GM23338 (cell line): ENCODE results near the gene ORAI2. TPM values are rescaled to one million over a fixed set of nuclear protein-coding genes. Genes with fewer than 3 reads are reported as not detected.

Experiments used
- ATAC-seq: fragments of 200-7000 bp; cut with Tn5 transposase; 3 replicates; pipeline ENCODE4 v1.9.1; 2020
- DNase-seq: peaks from one replicate; pipeline ENCODE4 v3.0.0-alpha.2; 2015; ENCODE audit warnings: low spot score
- H2AFZ ChIP-seq: fragments of 200-600 bp; sonication (generic); 2 replicates; pipeline ENCODE4 v1.8.0; 2016; ENCODE audit warnings: antibody characterized with exemption, mild to moderate bottlenecking, moderate library complexity
- H3F3A ChIP-seq: fragments of 200-600 bp; sonication (generic); replicated peaks from 2 replicates; pipeline ENCODE4 v1.8.0; 2017; ENCODE audit warnings: antibody characterized with exemption, mixed run types, low read depth
- H3K27ac ChIP-seq: fragments of 200-600 bp; sonication (generic); 2 replicates; pipeline ENCODE4 v1.6.1; 2016; ENCODE audit warnings: low read depth
- H3K27me3 ChIP-seq: fragments of 200-600 bp; sonication (generic); 2 replicates; pipeline ENCODE4 v1.8.0; 2016; ENCODE audit warnings: mild to moderate bottlenecking, mixed run types, moderate library complexity; ENCODE audit not compliant: insufficient read depth
- H3K36me3 ChIP-seq: fragments of 200-600 bp; sonication (generic); 2 replicates; pipeline ENCODE4 v1.8.0; 2016; ENCODE audit warnings: mild to moderate bottlenecking; ENCODE audit not compliant: insufficient read depth
- H3K4me1 ChIP-seq: fragments of 200-600 bp; sonication (generic); 2 replicates; pipeline ENCODE4 v1.8.0; 2016; ENCODE audit warnings: mild to moderate bottlenecking, moderate library complexity; ENCODE audit not compliant: insufficient read depth
- H3K4me2 ChIP-seq: fragments of 200-600 bp; sonication (generic); 2 replicates; pipeline ENCODE4 v1.7.1; 2017; ENCODE audit warnings: mixed run types
- H3K4me3 ChIP-seq: fragments of 200-600 bp; sonication (generic); 2 replicates; pipeline ENCODE4 v1.6.1; 2016; ENCODE audit warnings: mixed run types
- H3K79me2 ChIP-seq: fragments of 200-600 bp; sonication (generic); replicated peaks from 2 replicates; pipeline ENCODE4 v1.8.0; 2017; ENCODE audit warnings: mild to moderate bottlenecking; ENCODE audit not compliant: insufficient read depth
- H3K9me2 ChIP-seq: fragments of 200-600 bp; sonication (generic); 2 replicates; pipeline ENCODE4 v1.8.0; 2017; ENCODE audit not compliant: insufficient read depth
- H4K20me1 ChIP-seq: fragments of 200-600 bp; sonication (generic); replicated peaks from 2 replicates; pipeline ENCODE4 v1.8.0; 2017; ENCODE audit warnings: mild to moderate bottlenecking; ENCODE audit not compliant: insufficient read depth
- H3K27ac Mint-ChIP-seq: 2 replicates; pipeline ENCODE4 v1.8.0; 2020; ENCODE audit warnings: inconsistent platforms, mild to moderate bottlenecking, moderate library complexity, mixed read lengths
- H3K27me3 Mint-ChIP-seq: 3 replicates; pipeline ENCODE4 v1.8.0; 2022; ENCODE audit warnings: low read depth, mild to moderate bottlenecking, moderate library complexity, mixed read lengths, inconsistent platforms; ENCODE audit not compliant: insufficient read depth, poor library complexity
- H3K36me3 Mint-ChIP-seq: 3 replicates; pipeline ENCODE4 v1.8.0; 2021; ENCODE audit warnings: low read depth, mild to moderate bottlenecking, inconsistent platforms, moderate library complexity, mixed read lengths
- H3K4me1 Mint-ChIP-seq: 3 replicates; pipeline ENCODE4 v1.8.0; 2020; ENCODE audit warnings: mild to moderate bottlenecking, inconsistent platforms, mixed read lengths
- H3K4me3 Mint-ChIP-seq: 3 replicates; pipeline ENCODE4 v1.8.0; 2021; ENCODE audit warnings: moderate library complexity, mild to moderate bottlenecking, inconsistent platforms, mixed read lengths
- H3K9me3 Mint-ChIP-seq: 3 replicates; pipeline ENCODE4 v1.8.0; 2020; ENCODE audit warnings: moderate library complexity, mild to moderate bottlenecking, inconsistent platforms, mixed read lengths
- CREB1 ChIP-seq: fragments of 250-450 bp; sonication (Bioruptor Pico); IDR thresholded peaks from 2 replicates; pipeline ENCODE4 v1.5.0; 2020; ENCODE audit warnings: low read depth, mild to moderate bottlenecking, moderate library complexity
- EZH2phosphoT487 ChIP-seq: fragments of 200-600 bp; sonication (generic); IDR thresholded peaks from one replicate; pipeline ENCODE4 v1.8.1; 2018; ENCODE audit warnings: antibody characterized with exemption; ENCODE audit not compliant: unreplicated experiment
- JUNB ChIP-seq: IDR thresholded peaks from one replicate; pipeline ENCODE4 v1.6.1; 2016; ENCODE audit warnings: antibody characterized with exemption; ENCODE audit not compliant: unreplicated experiment
- POLR2AphosphoS5 ChIP-seq: IDR thresholded peaks from 2 replicates; pipeline ENCODE4 v1.6.1; 2016; ENCODE audit warnings: antibody characterized with exemption, low read depth
- STAT1 ChIP-seq: IDR thresholded peaks from one replicate; pipeline ENCODE4 v1.6.1; 2016; ENCODE audit warnings: antibody characterized with exemption; ENCODE audit not compliant: unreplicated experiment
- ZNF114 ChIP-seq: fragments of 250-450 bp; sonication (Bioruptor Pico); IDR thresholded peaks from 2 replicates; pipeline ENCODE4 v1.5.0; 2020; ENCODE audit warnings: mild to moderate bottlenecking, moderate library complexity
- polyA plus RNA-seq: library from polyadenylated mRNA; unstranded; fragments of >200 nt; fragmentation: Nextera tagmentation; extraction: Ambion mirVana; gene quantifications from 2 replicates; pipeline ENCODE4 v1.2.1, GENCODE V29; 2016
- total RNA-seq: library from RNA; depleted of rRNA; stranded (reverse); fragments of >200 nt; shearing (Covaris generic); gene quantifications from 2 replicates; pipeline ENCODE4 v1.2.3, GENCODE V29; 2014
- TF ChIP-seq, protein P1 (sequence below): fragments of 250-450 bp; sonication (Bioruptor Pico); IDR thresholded peaks from 2 replicates; pipeline ENCODE4 v1.5.0; 2020; ENCODE audit warnings: mild to moderate bottlenecking, moderate library complexity
- TF ChIP-seq, protein P2 (sequence below), 2 experiments: fragments of 200-600 bp in 1 of 2; sonication (generic) in 1 of 2; conservative IDR thresholded peaks; 2 replicates each; pipeline versions ENCODE4 v1.5.1 to v1.6.1; 2016 to 2017; ENCODE audit warnings: antibody characterized with exemption in 2 of 2, low read depth in 2 of 2, mild to moderate bottlenecking in 2 of 2, moderate library complexity in 1 of 2

Gene ORAI2
- total and polyA plus RNA-seq, 2 experiments from 2014 or later = 6.6 to 33.8 TPM

DNA sequence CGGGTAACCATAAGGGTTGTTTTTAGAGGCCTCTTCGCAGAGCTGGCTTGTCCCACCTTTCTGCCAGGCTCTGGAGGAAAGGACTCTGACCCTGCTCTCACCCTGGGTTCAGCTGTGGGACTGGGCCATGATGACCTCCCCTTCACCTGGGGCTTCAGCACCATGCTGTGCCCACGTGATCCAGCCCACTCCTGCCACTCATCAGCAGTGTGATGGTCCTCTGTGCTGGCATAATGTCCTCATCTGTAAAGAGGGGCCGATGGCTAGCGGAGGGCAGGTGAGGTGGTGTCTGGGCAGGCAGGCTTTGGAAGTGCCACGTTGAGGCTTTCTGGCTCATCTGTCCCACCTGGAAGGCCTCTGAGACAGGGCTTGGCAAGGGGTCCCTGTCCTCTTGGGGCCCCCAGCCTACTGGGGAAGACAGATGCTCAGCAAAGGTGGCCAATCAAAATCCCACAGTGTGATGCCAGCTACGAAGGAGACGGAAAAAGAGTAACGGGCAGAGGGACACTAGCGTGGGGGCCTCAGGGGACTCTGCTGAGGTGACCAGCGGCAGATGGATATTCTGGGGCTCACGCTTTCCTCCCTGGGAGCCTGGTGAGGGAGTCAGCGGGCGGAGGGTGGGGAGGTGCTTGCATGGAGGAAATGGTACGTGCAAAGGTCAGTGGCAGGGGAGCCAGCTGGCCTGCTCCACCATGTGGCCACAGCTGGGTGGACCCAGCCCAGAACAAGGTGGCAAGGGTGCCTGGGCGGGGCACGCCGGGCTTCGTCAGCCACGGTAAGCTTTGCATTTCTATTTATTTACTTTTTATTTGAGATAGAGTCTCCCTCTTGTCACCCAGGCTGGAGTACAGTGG lies 36.8 kb downstream of the ORAI2 start (continued):
- TF ChIP-seq, protein P1, sequence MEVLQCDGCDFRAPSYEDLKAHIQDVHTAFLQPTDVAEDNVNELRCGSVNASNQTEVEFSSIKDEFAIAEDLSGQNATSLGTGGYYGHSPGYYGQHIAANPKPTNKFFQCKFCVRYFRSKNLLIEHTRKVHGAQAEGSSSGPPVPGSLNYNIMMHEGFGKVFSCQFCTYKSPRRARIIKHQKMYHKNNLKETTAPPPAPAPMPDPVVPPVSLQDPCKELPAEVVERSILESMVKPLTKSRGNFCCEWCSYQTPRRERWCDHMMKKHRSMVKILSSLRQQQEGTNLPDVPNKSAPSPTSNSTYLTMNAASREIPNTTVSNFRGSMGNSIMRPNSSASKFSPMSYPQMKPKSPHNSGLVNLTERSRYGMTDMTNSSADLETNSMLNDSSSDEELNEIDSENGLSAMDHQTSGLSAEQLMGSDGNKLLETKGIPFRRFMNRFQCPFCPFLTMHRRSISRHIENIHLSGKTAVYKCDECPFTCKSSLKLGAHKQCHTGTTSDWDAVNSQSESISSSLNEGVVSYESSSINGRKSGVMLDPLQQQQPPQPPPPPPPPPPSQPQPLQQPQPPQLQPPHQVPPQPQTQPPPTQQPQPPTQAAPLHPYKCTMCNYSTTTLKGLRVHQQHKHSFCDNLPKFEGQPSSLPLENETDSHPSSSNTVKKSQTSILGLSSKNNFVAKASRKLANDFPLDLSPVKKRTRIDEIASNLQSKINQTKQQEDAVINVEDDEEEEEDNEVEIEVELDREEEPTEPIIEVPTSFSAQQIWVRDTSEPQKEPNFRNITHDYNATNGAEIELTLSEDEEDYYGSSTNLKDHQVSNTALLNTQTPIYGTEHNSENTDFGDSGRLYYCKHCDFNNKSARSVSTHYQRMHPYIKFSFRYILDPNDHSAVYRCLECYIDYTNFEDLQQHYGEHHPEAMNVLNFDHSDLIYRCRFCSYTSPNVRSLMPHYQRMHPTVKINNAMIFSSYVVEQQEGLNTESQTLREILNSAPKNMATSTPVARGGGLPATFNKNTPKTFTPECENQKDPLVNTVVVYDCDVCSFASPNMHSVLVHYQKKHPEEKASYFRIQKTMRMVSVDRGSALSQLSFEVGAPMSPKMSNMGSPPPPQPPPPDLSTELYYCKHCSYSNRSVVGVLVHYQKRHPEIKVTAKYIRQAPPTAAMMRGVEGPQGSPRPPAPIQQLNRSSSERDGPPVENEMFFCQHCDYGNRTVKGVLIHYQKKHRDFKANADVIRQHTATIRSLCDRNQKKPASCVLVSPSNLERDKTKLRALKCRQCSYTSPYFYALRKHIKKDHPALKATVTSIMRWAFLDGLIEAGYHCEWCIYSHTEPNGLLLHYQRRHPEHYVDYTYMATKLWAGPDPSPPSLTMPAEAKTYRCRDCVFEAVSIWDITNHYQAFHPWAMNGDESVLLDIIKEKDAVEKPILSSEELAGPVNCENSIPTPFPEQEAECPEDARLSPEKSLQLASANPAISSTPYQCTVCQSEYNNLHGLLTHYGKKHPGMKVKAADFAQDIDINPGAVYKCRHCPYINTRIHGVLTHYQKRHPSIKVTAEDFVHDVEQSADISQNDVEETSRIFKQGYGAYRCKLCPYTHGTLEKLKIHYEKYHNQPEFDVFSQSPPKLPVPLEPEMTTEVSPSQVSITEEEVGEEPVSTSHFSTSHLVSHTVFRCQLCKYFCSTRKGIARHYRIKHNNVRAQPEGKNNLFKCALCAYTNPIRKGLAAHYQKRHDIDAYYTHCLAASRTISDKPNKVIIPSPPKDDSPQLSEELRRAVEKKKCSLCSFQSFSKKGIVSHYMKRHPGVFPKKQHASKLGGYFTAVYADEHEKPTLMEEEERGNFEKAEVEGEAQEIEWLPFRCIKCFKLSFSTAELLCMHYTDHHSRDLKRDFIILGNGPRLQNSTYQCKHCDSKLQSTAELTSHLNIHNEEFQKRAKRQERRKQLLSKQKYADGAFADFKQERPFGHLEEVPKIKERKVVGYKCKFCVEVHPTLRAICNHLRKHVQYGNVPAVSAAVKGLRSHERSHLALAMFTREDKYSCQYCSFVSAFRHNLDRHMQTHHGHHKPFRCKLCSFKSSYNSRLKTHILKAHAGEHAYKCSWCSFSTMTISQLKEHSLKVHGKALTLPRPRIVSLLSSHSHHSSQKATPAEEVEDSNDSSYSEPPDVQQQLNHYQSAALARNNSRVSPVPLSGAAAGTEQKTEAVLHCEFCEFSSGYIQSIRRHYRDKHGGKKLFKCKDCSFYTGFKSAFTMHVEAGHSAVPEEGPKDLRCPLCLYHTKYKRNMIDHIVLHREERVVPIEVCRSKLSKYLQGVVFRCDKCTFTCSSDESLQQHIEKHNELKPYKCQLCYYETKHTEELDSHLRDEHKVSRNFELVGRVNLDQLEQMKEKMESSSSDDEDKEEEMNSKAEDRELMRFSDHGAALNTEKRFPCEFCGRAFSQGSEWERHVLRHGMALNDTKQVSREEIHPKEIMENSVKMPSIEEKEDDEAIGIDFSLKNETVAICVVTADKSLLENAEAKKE (CRISPR knock-in tag) = no peak

- Histone ChIP-seq H3K79me2 (no peaks in the 10 kb centered on the region), H3K4me2 (no peak overlapping the region), H3K27ac (no peak overlapping the region), H3K9me2 (no peaks in the 10 kb centered on the region), H4K20me1 (peaks cover 4% of the 10 kb centered on the region; the same call in 1 of the 2 replicates), H3K4me3 (no peak overlapping the region), H2AFZ (no peak overlapping the region), H3F3A (no peaks in the 10 kb centered on the region), H3K36me3 (no peaks in the 10 kb centered on the region), H3K27me3 (no peaks in the 10 kb centered on the region), H3K4me1 (no peaks in the 10 kb centered on the region)
- H3K27me3 Mint-ChIP-seq = peaks cover 16% of the 10 kb centered on the region
- peaks cover 17% of the 10 kb centered on the region for H3K36me3 Mint-ChIP-seq
- no peaks in the 10 kb centered on the region; the same call in 2 of the 3 replicates for H3K9me3 Mint-ChIP-seq
- ATAC-seq (no peak), DNase-seq (no peak)
- no peak overlapping the region for H3K27ac Mint-ChIP-seq
- no peak overlapping the region; the same call in 2 of the 3 replicates for H3K4me3 Mint-ChIP-seq
- H3K4me1 Mint-ChIP-seq = peaks cover 3% of the 10 kb centered on the region; the same call in 2 of the 3 replicates
- TF ChIP-seq ZNF114 (CRISPR knock-in tag) = no peak
- TF ChIP-seq STAT1 = no peak
- TF ChIP-seq, protein P2, sequence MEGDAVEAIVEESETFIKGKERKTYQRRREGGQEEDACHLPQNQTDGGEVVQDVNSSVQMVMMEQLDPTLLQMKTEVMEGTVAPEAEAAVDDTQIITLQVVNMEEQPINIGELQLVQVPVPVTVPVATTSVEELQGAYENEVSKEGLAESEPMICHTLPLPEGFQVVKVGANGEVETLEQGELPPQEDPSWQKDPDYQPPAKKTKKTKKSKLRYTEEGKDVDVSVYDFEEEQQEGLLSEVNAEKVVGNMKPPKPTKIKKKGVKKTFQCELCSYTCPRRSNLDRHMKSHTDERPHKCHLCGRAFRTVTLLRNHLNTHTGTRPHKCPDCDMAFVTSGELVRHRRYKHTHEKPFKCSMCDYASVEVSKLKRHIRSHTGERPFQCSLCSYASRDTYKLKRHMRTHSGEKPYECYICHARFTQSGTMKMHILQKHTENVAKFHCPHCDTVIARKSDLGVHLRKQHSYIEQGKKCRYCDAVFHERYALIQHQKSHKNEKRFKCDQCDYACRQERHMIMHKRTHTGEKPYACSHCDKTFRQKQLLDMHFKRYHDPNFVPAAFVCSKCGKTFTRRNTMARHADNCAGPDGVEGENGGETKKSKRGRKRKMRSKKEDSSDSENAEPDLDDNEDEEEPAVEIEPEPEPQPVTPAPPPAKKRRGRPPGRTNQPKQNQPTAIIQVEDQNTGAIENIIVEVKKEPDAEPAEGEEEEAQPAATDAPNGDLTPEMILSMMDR (conservative IDR thresholded peaks at IDR 0.05; ENCODE audit: low read depth in 2 of 2) = no peak
- no peak for TF ChIP-seq POLR2AphosphoS5
- no peak for TF ChIP-seq JUNB
- TF ChIP-seq EZH2phosphoT487 = no peak
- TF ChIP-seq CREB1 (CRISPR knock-in tag) = no peak
Measured at GRCh38 chr7:102471791-102472125, 38.4 kb downstream of the ORAI2 start.
